ENCODE results near the gene RPA3. TPM values are rescaled to one million over a fixed set of nuclear protein-coding genes. Genes with fewer than 3 reads are reported as not detected.

Gene RPA3
- polyA plus RNA-seq (2013): 40.5 TPM

DNA sequence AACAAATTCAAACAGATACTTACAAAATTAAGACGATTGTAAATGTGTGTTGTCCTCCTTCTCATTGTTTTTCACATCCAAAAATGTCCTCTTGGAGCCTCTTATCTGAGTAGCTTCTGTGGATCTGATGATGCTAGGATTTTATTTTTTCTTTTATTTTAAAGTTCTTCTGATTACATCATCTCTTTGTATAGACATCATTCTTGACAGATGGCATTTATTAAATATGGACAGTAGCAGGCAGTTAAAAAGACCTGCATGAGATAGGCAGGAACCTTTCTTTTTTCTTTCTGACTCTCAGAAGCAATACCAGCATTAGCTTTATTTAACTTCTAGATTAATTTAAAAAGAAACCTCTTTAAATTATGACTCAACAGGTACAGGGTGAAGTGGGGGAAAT, at the start of gene RPA3:
RPA3 (minus strand) TSS at position 116 of the 400 bp plus-strand sequence. CDS start 78,189 bp downstream, outside the sequence.
- CTCF ChIA-PET: interaction anchor here (0.7 to 1.3 kb wide), 2 partner anchors 11 to 39 kb away, joined by 3 read pairs; no protein-coding TSS in a partner anchor
- POLR2A ChIA-PET: no interaction called here
- no peaks in the 10 kb centered on the region for H3K9me3 ChIP-seq (ENCODE audit: control extremely low read depth in 1 of 5, control insufficient read depth in 4 of 5, insufficient read depth in 2 of 5, low read depth in 1 of 5, low read length in 4 of 5)
- H3K36me3 ChIP-seq (ENCODE audit: control insufficient read depth in 4 of 4, insufficient read depth in 4 of 4, low read length in 3 of 4): no peaks in the 10 kb centered on the region
- H3K27me3 ChIP-seq (replicated peaks in 2 of 5; ENCODE audit: control insufficient read depth in 4 of 5, insufficient read depth in 5 of 5, low read length in 4 of 5): no peaks in the 10 kb centered on the region
- peaks cover 0 to 3% (median under 1%) of the 10 kb centered on the region in 4 experiments for H3K4me1 ChIP-seq (ENCODE audit: control extremely low read depth in 1 of 4, control insufficient read depth in 4 of 4, insufficient read depth in 4 of 4, low read length in 3 of 4)
- DNase-seq: no peak
- no peak within 1 kb of the TSS for H3K4me3 ChIP-seq (ENCODE audit: control insufficient read depth in 1 of 7, extremely low read depth in 1 of 7, insufficient read depth in 4 of 7, low read depth in 2 of 7, low read length in 6 of 7)
- H3K27ac ChIP-seq (ENCODE audit: insufficient read depth in 1 of 2, low read depth in 1 of 2, low read length in 2 of 2, poor library complexity in 1 of 2, severe bottlenecking in 2 of 2): no peak within 1 kb of the TSS
- WGBS (ENCODE audit: insufficient coverage): no CpG with 5 or more reads among the region's 1 CpG

DNA sequence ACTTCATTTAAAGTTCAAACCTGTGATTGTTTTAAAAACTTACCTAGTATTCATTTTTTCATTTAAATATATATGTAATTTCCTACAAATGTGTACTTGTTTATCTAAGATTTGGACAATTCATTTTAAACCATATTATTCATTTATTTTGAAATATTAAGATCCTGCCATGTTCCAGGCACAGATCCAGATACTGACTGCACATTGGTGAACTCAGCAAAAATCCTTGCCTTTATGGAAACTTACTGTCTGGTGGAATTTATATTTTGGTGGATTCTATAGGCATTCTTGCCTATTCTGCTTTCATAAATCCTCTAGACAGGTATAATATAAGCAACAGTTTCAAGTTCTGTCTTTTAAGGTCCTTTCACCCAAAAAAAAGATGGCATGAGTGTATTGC, 48.3 kb upstream of the RPA3 start:
- CTCF ChIA-PET: interaction anchor here (1.7 kb wide), 1 partner anchor 423 kb away, joined by 4 read pairs; no protein-coding TSS in a partner anchor
- Histone ChIP-seq H3K4me3 (ENCODE audit: control insufficient read depth in 1 of 7, extremely low read depth in 1 of 7, insufficient read depth in 4 of 7, low read depth in 2 of 7, low read length in 6 of 7) (no peak overlapping the region), H3K36me3 (ENCODE audit: control insufficient read depth in 4 of 4, insufficient read depth in 4 of 4, low read length in 3 of 4) (no peaks in the 10 kb centered on the region), H3K9me3 (ENCODE audit: control extremely low read depth in 1 of 5, control insufficient read depth in 4 of 5, insufficient read depth in 2 of 5, low read depth in 1 of 5, low read length in 4 of 5) (no peaks in the 10 kb centered on the region), H3K4me1 (ENCODE audit: control extremely low read depth in 1 of 4, control insufficient read depth in 4 of 4, insufficient read depth in 4 of 4, low read length in 3 of 4) (peaks cover 4 to 12% (median 8%) of the 10 kb centered on the region in 4 experiments), H3K27me3 (replicated peaks in 2 of 5; ENCODE audit: control insufficient read depth in 4 of 5, insufficient read depth in 5 of 5, low read length in 4 of 5) (no peaks in the 10 kb centered on the region), H3K27ac (ENCODE audit: insufficient read depth in 1 of 2, low read depth in 1 of 2, low read length in 2 of 2, poor library complexity in 1 of 2, severe bottlenecking in 2 of 2) (no peak overlapping the region)
- no peak for DNase-seq
- POLR2A ChIA-PET: no interaction called here

DNA sequence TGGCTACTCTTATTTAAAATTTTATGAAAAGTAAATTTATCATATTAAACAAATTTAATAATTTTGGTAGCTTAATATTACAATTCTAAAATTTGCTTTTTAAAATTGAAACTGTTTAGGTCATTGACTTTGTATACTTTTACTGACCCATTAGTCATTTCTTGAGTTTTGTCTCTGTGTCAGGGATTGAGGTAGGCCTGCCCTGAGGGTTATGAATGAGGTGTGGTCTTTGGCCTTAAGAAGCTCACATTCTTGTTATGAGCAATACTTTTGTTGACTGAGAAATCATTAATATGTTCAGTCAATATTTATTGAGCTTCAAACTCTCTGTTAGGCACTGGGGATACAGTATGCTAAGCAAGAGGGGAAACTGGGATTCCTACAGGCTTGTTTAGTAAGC, 47.0 kb upstream of the RPA3 start:
- Histone ChIP-seq H3K4me1 (ENCODE audit: control extremely low read depth in 1 of 4, control insufficient read depth in 4 of 4, insufficient read depth in 4 of 4, low read length in 3 of 4) (peaks cover 4 to 19% (median 8%) of the 10 kb centered on the region in 4 experiments), H3K9me3 (ENCODE audit: control extremely low read depth in 1 of 5, control insufficient read depth in 4 of 5, insufficient read depth in 2 of 5, low read depth in 1 of 5, low read length in 4 of 5) (no peaks in the 10 kb centered on the region), H3K27me3 (replicated peaks in 2 of 5; ENCODE audit: control insufficient read depth in 4 of 5, insufficient read depth in 5 of 5, low read length in 4 of 5) (no peaks in the 10 kb centered on the region), H3K36me3 (ENCODE audit: control insufficient read depth in 4 of 4, insufficient read depth in 4 of 4, low read length in 3 of 4) (no peaks in the 10 kb centered on the region), H3K27ac (ENCODE audit: insufficient read depth in 1 of 2, low read depth in 1 of 2, low read length in 2 of 2, poor library complexity in 1 of 2, severe bottlenecking in 2 of 2) (no peak overlapping the region), H3K4me3 (ENCODE audit: control insufficient read depth in 1 of 7, extremely low read depth in 1 of 7, insufficient read depth in 4 of 7, low read depth in 2 of 7, low read length in 6 of 7) (no peak overlapping the region)
- POLR2A ChIA-PET: no interaction called here
- DNase-seq: no peak
- CTCF ChIA-PET: interaction anchor here (1.4 to 2.7 kb wide), 3 partner anchors 84 to 270 kb away, joined by 5 to 9 read pairs (median 6); no protein-coding TSS in a partner anchor

DNA sequence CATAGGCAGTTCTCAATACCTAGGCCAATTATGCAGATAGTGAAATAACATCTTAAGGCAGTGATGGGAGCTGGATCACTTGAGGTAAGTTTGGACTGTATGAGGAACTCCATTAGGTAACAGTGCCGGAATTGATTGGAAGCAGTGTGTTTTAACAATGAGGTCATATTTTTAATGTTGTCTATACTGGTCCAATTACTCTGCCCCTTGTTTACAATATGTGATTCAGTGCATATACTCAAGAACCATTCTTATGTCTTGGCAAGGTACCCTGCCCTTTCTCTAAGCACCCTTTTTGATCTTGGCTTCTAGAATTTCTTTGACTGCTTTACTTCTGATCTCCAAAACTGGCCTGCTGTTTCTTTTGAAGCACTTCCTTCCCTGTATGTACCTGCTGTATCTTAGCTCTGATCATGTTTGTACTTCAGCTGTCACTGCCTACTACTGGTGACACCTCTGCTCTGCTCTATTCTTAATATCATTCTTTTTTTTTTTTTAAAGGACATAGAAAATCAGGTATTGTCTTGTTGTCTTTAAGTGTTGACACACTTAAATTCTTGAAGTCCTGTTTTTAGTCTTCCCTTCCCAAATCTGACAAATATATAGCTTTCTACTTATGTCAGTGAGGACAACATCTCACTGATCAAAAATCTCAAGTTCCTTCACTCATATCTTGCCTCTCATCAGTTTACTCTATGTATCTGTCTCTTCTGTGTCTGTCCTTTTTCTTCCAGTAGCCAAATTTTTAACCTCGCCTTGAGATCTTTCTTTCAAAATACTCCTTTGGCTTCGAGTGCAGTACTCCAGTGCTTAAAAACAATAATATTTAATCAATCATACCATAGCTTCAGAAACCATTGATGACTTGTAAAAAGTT, 46.4 kb upstream of the RPA3 start:
- no peaks in the 10 kb centered on the region for H3K36me3 ChIP-seq (ENCODE audit: control insufficient read depth in 4 of 4, insufficient read depth in 4 of 4, low read length in 3 of 4)
- DNase-seq: no peak
- POLR2A ChIA-PET: no interaction called here
- WGBS (ENCODE audit: insufficient coverage): 100% methylated on average over 1 of the region's 3 CpGs
- H3K27ac ChIP-seq (ENCODE audit: insufficient read depth in 1 of 2, low read depth in 1 of 2, low read length in 2 of 2, poor library complexity in 1 of 2, severe bottlenecking in 2 of 2): no peak overlapping the region
- CTCF ChIA-PET: interaction anchor here (1.4 to 2.7 kb wide), 3 partner anchors 84 to 270 kb away, joined by 5 to 9 read pairs (median 6); no protein-coding TSS in a partner anchor
- no peaks in the 10 kb centered on the region for H3K27me3 ChIP-seq (replicated peaks in 2 of 5; ENCODE audit: control insufficient read depth in 4 of 5, insufficient read depth in 5 of 5, low read length in 4 of 5)
- no peaks in the 10 kb centered on the region for H3K9me3 ChIP-seq (ENCODE audit: control extremely low read depth in 1 of 5, control insufficient read depth in 4 of 5, insufficient read depth in 2 of 5, low read depth in 1 of 5, low read length in 4 of 5)
- no peak overlapping the region for H3K4me3 ChIP-seq (ENCODE audit: control insufficient read depth in 1 of 7, extremely low read depth in 1 of 7, insufficient read depth in 4 of 7, low read depth in 2 of 7, low read length in 6 of 7)
- peaks cover 4 to 19% (median 8%) of the 10 kb centered on the region in 4 experiments for H3K4me1 ChIP-seq (ENCODE audit: control extremely low read depth in 1 of 4, control insufficient read depth in 4 of 4, insufficient read depth in 4 of 4, low read length in 3 of 4)

DNA sequence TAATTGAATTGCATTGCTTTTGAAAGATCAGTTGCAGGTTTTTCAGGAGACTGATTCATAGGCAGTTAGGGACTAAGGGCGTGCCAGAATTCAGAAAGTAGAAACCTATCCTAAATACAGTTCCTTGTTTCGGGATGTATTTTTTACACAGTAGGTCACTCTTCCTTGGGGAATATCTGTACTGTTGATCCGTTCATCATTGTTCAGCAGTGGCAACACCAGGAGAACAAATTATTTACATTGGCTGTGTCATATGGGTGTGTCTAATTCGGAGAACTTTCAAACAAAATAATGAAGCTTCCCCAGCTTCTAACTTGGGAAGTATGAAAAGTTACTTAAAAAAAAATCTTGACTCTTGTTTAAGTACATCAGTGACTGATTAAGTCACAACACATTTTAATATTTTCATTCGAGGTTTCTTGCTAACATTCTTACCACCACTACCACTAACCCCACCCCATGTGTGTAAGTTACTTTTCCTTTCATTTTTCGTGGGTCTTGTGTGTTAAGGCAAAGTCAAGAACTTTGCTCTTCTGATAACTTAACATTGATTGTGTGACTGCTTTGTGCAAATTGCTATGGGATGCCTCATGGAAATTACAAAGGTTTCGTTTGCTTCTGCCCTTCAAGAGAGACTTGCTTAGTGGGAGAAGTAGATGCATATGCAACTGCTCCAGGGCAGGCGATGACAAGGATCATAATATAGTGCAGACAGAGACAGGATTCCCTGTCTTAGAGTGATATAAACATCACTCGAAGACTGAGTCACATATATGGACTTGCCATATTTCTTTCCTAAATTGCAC, 43.8 kb upstream of the RPA3 start:
- H3K4me3 ChIP-seq (ENCODE audit: control insufficient read depth in 1 of 7, extremely low read depth in 1 of 7, insufficient read depth in 4 of 7, low read depth in 2 of 7, low read length in 6 of 7): peak overlapping the region in 6 of 7 experiments; percentile 59 to 97 (median 77)
- peaks cover 0 to 17% (median 8%) of the 10 kb centered on the region in 4 experiments for H3K4me1 ChIP-seq (ENCODE audit: control extremely low read depth in 1 of 4, control insufficient read depth in 4 of 4, insufficient read depth in 4 of 4, low read length in 3 of 4)
- no peaks in the 10 kb centered on the region for H3K27me3 ChIP-seq (replicated peaks in 2 of 5; ENCODE audit: control insufficient read depth in 4 of 5, insufficient read depth in 5 of 5, low read length in 4 of 5)
- peak; percentile 47 to 85 (median 76) for DNase-seq
- no peaks in the 10 kb centered on the region for H3K36me3 ChIP-seq (ENCODE audit: control insufficient read depth in 4 of 4, insufficient read depth in 4 of 4, low read length in 3 of 4)
- ChIA-PET POLR2A (no interaction called here), CTCF (interaction anchor here (0.9 to 2.5 kb wide), 6 partner anchors 12 to 100 kb away, joined by 3 to 17 read pairs (median 6); no protein-coding TSS in a partner anchor)
- 4% methylated on average over 4 of the region's 9 CpGs for WGBS (ENCODE audit: insufficient coverage)
- peak overlapping the region; percentile 67 to 80 for H3K27ac ChIP-seq (ENCODE audit: insufficient read depth in 1 of 2, low read depth in 1 of 2, low read length in 2 of 2, poor library complexity in 1 of 2, severe bottlenecking in 2 of 2)
- no peaks in the 10 kb centered on the region for H3K9me3 ChIP-seq (ENCODE audit: control extremely low read depth in 1 of 5, control insufficient read depth in 4 of 5, insufficient read depth in 2 of 5, low read depth in 1 of 5, low read length in 4 of 5)

DNA sequence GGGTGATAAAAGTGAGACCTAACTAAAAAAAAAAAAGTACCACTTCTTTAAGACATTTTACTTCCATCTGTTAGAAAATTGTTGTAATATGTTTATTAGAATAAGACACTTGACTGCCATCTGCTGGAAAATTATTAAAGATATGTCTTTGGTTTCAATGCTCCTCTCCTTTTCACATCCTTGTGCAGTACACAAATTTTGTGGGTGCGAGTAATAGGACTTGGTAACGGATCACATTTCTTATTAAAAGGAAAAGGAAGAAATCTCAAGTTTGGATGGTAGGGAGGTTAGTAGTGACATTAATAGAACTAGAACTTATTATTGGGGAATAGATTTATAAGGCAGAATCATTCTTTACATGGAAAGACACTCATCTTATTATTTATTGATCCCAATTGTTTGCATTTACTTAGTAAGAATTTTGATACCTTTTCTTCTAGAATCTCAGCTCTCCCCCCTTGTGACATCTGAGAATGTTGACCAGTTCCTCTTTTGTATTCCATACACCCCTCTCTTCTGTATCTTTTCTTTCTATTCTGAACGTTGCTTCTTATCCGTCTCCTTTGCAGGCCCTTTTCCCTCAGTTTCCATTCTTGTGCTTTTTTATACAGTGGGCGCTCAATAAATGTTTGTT, 43.0 kb upstream of the RPA3 start:
- 0% methylated on average over 1 of the region's 5 CpGs for WGBS (ENCODE audit: insufficient coverage)
- H3K4me1 ChIP-seq (ENCODE audit: control extremely low read depth in 1 of 4, control insufficient read depth in 4 of 4, insufficient read depth in 4 of 4, low read length in 3 of 4): peaks cover 0 to 17% (median 8%) of the 10 kb centered on the region in 4 experiments
- H3K36me3 ChIP-seq (ENCODE audit: control insufficient read depth in 4 of 4, insufficient read depth in 4 of 4, low read length in 3 of 4): no peaks in the 10 kb centered on the region
- no peaks in the 10 kb centered on the region for H3K27me3 ChIP-seq (replicated peaks in 2 of 5; ENCODE audit: control insufficient read depth in 4 of 5, insufficient read depth in 5 of 5, low read length in 4 of 5)
- ChIA-PET CTCF (interaction anchor here (0.9 to 3.5 kb wide), 9 partner anchors 11 to 166 kb away, joined by 3 to 20 read pairs (median 5); no protein-coding TSS in a partner anchor), POLR2A (no interaction called here)
- H3K9me3 ChIP-seq (ENCODE audit: control extremely low read depth in 1 of 5, control insufficient read depth in 4 of 5, insufficient read depth in 2 of 5, low read depth in 1 of 5, low read length in 4 of 5): no peaks in the 10 kb centered on the region
- peak overlapping the region; percentile 67 to 80 for H3K27ac ChIP-seq (ENCODE audit: insufficient read depth in 1 of 2, low read depth in 1 of 2, low read length in 2 of 2, poor library complexity in 1 of 2, severe bottlenecking in 2 of 2)
- peak; percentile 61 to 80 (median 77) for DNase-seq
- H3K4me3 ChIP-seq (ENCODE audit: control insufficient read depth in 1 of 7, extremely low read depth in 1 of 7, insufficient read depth in 4 of 7, low read depth in 2 of 7, low read length in 6 of 7): peak overlapping the region in 6 of 7 experiments; percentile 59 to 97 (median 77)
